GM19452 (cell line): ENCODE data around the gene SLC26A4.

Experiments
- ATAC-seq: cut with Tn5 transposase; IDR thresholded peaks from one replicate; pipeline ENCODE4 v1.9.1; 2021; ENCODE audit not compliant: unreplicated experiment

The SLC26A4 gene

GRCh38 chr7:107658467-107658866, 2.2 kb upstream of the SLC26A4 start:
- ATAC-seq, result no peak

- ATAC-seq, result no peak
Measured at GRCh38 chr7:107659666-107660065, 962 bp upstream of the SLC26A4 start.

DNA sequence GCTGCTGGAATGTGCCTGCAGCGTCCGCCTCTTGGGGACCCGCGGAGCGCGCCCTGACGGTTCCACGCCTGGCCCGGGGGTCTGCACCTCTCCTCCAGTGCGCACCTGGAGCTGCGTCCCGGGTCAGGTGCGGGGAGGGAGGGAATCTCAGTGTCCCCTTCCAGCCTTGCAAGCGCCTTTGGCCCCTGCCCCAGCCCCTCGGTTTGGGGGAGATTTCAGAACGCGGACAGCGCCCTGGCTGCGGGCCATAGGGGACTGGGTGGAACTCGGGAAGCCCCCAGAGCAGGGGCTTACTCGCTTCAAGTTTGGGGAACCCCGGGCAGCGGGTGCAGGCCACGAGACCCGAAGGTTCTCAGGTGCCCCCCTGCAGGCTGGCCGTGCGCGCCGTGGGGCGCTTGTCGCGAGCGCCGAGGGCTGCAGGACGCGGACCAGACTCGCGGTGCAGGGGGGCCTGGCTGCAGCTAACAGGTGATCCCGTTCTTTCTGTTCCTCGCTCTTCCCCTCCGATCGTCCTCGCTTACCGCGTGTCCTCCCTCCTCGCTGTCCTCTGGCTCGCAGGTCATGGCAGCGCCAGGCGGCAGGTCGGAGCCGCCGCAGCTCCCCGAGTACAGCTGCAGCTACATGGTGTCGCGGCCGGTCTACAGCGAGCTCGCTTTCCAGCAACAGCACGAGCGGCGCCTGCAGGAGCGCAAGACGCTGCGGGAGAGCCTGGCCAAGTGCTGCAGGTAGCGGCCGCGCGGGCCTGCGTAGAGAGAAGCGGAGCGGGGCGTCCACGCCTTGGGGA, 645 bp downstream of the SLC26A4 start:
- no peak for ATAC-seq

DNA sequence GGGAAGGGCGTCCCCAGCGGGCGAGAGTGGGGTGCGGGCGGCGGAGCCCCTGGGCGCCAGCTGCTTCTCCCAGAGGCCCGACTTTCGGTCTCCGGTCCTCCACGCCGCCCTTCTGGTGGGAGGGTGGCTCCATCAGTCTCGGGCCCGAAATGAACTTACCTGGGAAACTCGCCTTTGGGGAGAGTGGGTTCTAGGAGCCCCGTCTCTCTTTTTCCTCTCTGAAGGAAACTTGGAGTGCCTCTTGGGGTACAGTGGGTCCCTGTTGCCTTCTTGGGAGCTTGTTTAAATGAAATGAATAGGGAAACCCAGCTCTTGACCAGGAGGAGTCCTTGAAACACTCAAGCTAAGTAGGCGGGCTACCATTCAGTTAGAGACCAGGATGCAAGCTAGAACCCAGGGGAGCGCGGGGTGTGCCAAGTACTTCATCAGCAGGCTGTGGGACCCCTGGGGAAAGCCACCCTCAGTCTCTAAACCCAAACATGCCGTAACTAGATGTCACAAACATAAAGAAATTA, 1.3 kb downstream of the SLC26A4 start:
- no peak for ATAC-seq

DNA sequence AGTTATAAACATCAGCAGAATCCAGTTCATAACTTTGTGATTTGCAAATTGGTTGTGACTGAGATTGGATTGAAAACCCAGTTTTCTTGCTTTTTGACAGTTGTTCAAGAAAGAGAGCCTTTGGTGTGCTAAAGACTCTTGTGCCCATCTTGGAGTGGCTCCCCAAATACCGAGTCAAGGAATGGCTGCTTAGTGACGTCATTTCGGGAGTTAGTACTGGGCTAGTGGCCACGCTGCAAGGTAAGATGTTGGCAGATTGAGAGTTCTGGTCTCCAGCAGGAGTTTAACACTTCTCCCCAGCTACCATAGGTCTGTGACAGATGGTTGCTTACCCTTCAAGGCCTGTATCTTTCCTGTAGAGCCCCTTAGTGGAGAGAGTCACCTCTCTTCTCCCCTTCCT, 2.6 kb downstream of the SLC26A4 start:
- no peak for ATAC-seq

- no peak for ATAC-seq
Measured at GRCh38 chr7:107666790-107667189, 6.2 kb downstream of the SLC26A4 start.

DNA sequence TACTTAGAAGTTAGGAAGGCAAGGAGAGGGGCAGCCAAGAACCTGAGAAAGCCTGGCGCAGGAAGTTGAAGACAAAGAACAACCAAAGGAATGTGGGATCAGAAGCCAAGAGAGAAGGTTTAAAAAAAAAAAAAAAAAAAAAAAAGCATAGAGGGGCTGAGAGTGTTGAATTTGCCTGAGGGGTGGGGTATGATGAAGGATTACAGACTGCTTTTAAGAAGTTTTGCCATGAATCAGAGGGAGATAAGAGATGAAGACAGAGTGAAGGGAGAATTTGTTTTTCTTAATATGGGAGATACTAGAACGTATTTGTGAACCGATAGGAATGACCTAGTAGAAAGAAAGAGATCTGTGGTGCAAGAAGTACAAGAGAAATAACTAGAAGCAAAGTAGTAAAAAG, 6.7 kb downstream of the SLC26A4 start:
- no peak for ATAC-seq

GRCh38 chr7:107668296-107668695, 7.7 kb downstream of the SLC26A4 start:
- ATAC-seq, result no peak

- ATAC-seq, result no peak
Measured at GRCh38 chr7:107672183-107672582, 11.6 kb downstream of the SLC26A4 start.

- no peak for ATAC-seq
Measured at GRCh38 chr7:107676249-107676648, 15.6 kb downstream of the SLC26A4 start.

DNA sequence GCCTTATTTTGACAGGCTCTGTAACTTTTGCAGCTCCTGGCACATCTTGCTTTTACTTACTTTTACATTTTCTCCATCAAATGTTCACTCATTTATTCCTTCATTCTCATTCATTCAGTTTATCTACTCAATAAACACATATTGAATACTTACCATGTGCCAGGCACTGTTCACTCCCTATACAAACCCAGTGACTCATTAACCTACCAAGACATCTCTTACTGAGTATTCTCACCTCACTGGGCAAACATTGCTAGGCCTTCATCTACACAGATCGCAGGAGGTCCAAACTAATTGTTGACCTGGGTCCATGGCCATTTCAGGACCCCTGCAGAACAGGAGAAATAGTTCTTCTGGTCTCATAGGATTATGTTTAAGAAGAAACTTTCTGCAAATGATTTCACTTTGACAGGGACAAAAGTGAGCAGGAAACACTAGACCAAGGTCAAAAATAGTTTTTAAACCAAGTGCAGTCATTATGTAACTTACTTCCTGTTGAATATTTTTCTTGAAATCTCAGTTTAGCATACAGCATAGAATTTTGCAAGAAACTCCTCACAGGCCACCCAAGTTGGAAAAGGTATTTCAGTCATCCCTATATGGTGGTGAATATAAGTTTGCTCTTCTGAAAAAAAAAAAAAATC, 17.6 kb downstream of the SLC26A4 start:
- ATAC-seq, result peak; percentile 74

- ATAC-seq, result no peak
Measured at GRCh38 chr7:107680478-107680877, 19.9 kb downstream of the SLC26A4 start.

GRCh38 chr7:107682886-107683285, 22.3 kb downstream of the SLC26A4 start:
- no peak for ATAC-seq

DNA sequence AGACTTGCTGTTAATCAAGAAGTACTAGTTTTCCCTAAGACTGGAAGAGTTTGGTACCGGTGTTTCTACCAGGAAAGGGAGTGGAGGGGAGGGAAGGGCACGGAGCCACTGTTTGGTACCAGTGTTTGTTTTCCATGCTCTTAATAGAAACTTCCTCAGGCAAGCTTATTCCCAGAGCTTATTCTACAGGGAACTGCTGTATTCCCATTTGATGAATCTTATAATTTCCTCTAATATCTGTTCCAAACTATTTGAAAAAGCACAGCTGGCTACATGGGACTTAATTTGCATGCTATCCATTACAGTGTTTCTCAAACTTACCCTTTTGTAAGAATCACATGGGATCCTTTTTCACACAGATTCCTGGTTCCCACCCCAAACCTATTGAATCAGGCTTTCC, 23.7 kb downstream of the SLC26A4 start:
- ATAC-seq, result no peak

- no peak for ATAC-seq
Measured at GRCh38 chr7:107684947-107685463, 24.4 kb downstream of the SLC26A4 start.

- ATAC-seq, result no peak
Measured at GRCh38 chr7:107686816-107687387, 26.3 kb downstream of the SLC26A4 start.

GRCh38 chr7:107687656-107688055, 27.0 kb downstream of the SLC26A4 start:
- no peak for ATAC-seq

DNA sequence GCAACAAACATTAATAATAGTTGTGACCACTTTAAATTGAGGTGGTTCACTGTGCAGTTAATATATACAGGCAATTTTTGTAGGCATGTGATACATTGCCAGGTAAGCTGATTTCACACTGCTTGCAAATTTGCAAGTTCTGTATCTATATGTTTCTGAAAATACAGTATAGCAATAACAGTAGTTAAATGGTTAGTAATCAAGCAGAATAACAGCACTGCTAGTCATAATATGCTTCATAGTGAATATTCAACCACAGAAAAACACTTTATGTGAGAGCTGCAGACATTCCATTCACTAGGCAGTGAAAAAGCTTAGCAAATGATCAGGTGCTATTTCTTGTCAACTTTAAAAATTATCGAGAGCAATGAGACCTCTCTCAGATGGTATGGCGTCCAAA, 28.9 kb downstream of the SLC26A4 start:
- no peak for ATAC-seq

DNA sequence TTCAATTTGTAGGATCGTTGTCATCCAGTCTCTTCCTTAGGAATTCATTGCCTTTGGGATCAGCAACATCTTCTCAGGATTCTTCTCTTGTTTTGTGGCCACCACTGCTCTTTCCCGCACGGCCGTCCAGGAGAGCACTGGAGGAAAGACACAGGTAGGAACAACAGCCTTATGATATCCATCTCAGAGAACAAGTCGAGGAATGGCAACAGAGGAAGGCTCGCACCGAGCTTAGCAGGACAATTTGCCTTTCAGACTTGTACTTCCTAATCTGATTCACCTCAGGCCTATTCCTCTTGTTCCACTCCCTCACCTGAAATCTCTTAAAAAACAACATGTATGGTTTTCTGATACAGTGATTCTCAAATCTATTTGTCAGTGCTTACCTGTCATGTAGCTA, 29.5 kb downstream of the SLC26A4 start:
- no peak for ATAC-seq

DNA sequence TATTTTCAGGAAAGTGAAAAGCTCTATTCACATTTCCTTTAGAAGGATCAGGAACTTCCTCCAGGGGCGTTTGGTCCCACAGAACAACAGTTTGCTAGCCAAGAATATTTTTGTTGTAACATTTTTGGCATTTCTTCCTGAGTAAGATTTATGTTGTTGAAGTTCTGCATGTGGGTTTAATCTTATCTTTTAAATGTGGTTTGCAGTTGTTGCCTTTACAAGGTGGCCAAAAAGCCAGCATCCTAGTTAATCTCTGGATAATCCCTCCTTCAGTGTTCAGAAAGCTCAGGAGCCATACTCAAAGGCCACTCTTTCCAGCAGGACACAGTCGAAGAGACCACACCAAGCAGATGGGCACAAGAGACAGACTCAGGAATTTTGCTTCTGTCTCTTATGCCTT, 30.0 kb downstream of the SLC26A4 start:
- ATAC-seq, result no peak

DNA sequence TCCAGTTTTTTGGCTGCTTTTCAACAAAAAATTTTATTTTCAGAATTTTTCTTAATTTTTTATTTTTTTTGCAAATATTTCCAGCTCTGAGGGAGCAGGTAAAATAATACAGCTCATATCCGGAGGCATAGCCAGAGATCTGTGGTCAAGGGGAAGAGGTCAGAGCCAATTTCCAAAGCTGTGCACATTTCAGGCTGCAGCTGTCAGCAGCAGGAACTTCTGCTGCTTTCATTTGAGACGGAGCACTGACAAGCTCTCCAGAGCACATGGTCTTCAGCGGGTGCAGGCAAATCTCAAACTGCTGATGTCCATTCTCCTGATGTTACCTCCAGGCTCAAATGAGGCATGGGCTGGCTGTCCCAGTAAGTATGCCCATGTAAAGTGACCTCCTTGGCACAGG, 31.1 kb downstream of the SLC26A4 start:
- no peak for ATAC-seq

DNA sequence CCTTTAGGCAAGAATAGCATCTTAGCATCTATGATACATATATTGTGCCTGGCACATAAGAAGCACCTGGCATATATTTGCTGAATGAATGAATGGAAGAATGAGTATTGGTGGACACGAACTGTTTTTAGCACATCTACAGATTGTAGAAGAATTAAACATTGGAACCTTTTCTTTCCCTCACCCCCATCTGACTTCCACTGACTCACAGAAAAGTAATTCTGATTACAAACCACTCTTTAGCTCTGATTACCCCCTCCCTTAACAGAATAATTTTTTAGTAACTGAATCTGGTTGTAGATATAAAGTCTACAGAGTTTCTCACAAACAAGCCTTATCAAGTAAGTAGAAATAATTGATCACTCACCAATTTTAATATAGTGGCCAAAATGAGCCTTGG, 31.9 kb downstream of the SLC26A4 start:
- no peak for ATAC-seq
